ENCODE data around the gene SRRM3. TPM values are rescaled to one million over a fixed set of nuclear protein-coding genes. Genes with fewer than 3 reads are reported as not detected.
A peak's percentile ranks its signal among the peaks of the same experiment; 100 is the strongest.
"Not testable (repeated sequence)": the region's sequence is repeated elsewhere in the genome, so short reads cannot be mapped to it uniquely, and the experiment has no call there.

SRRM3 gene
- total RNA-seq, 1 donor: 0.36 TPM

GRCh38 chr7:76304888-76305375 is 103.2 kb downstream of the SRRM3 start:
- no peak for TF ChIP-seq CTCF (IDR thresholded peaks at IDR 0.05; ENCODE audit: extremely low read depth, low read depth, low read length)
- peaks cover 11% of the 10 kb centered on the region for H4K20me1 ChIP-seq (ENCODE audit: insufficient read depth, low read length)
- DNase-seq (ENCODE audit: insufficient read length, low spot score, missing footprints): peak; percentile 60
- H3K27ac ChIP-seq (ENCODE audit: low read depth, low read length): no peak overlapping the region
- no peaks in the 10 kb centered on the region for H3K9me3 ChIP-seq (ENCODE audit: low read depth, low read length)
- H3K27me3 ChIP-seq (ENCODE audit: insufficient read depth, low read length): no peaks in the 10 kb centered on the region
- no peak overlapping the region for H2AFZ ChIP-seq (ENCODE audit: low read length)
- H3K4me3 ChIP-seq (ENCODE audit: insufficient read depth, low read length): peak overlapping the region; percentile 39
- peaks cover 9% of the 10 kb centered on the region for H3K4me1 ChIP-seq (ENCODE audit: insufficient read depth, low read length)
- H3K79me2 ChIP-seq (ENCODE audit: insufficient read depth, low read length): peaks cover 6% of the 10 kb centered on the region
- peaks cover 13% of the 10 kb centered on the region for H3K36me3 ChIP-seq (ENCODE audit: insufficient read depth, low read length)
- H3K4me2 ChIP-seq (ENCODE audit: insufficient read depth, low read length): peak overlapping the region; percentile 82

- peaks cover 12% of the 10 kb centered on the region for H3K36me3 ChIP-seq (ENCODE audit: insufficient read depth, low read length)
- not testable (repeated sequence) for H3K27me3 ChIP-seq (ENCODE audit: insufficient read depth, low read length); H3K9me3 ChIP-seq (ENCODE audit: low read depth, low read length); DNase-seq (ENCODE audit: insufficient read length, low spot score, missing footprints); H3K4me2 ChIP-seq (ENCODE audit: insufficient read depth, low read length); H3K4me1 ChIP-seq (ENCODE audit: insufficient read depth, low read length); H2AFZ ChIP-seq (ENCODE audit: low read length); H3K4me3 ChIP-seq (ENCODE audit: insufficient read depth, low read length); H3K27ac ChIP-seq (ENCODE audit: low read depth, low read length); H3K79me2 ChIP-seq (ENCODE audit: insufficient read depth, low read length)
- H4K20me1 ChIP-seq (ENCODE audit: insufficient read depth, low read length): peaks cover 11% of the 10 kb centered on the region
Observed at GRCh38 chr7:76308874-76309273, 107.2 kb downstream of the SRRM3 start.

GRCh38 chr7:76309341-76310101 is 107.8 kb downstream of the SRRM3 start:
- H3K27me3 ChIP-seq (ENCODE audit: insufficient read depth, low read length); H2AFZ ChIP-seq (ENCODE audit: low read length); H4K20me1 ChIP-seq (ENCODE audit: insufficient read depth, low read length); DNase-seq (ENCODE audit: insufficient read length, low spot score, missing footprints); H3K4me1 ChIP-seq (ENCODE audit: insufficient read depth, low read length); H3K4me3 ChIP-seq (ENCODE audit: insufficient read depth, low read length); H3K79me2 ChIP-seq (ENCODE audit: insufficient read depth, low read length); H3K4me2 ChIP-seq (ENCODE audit: insufficient read depth, low read length); H3K36me3 ChIP-seq (ENCODE audit: insufficient read depth, low read length); H3K27ac ChIP-seq (ENCODE audit: low read depth, low read length); H3K9me3 ChIP-seq (ENCODE audit: low read depth, low read length): not testable (repeated sequence)

GRCh38 chr7:76310102-76310957 is 108.6 kb downstream of the SRRM3 start:
- TF ChIP-seq CTCF (IDR thresholded peaks at IDR 0.05; ENCODE audit: extremely low read depth, low read depth, low read length): no peak
- no peaks in the 10 kb centered on the region for H3K27me3 ChIP-seq (ENCODE audit: insufficient read depth, low read length)
- no peaks in the 10 kb centered on the region for H3K79me2 ChIP-seq (ENCODE audit: insufficient read depth, low read length)
- no peak overlapping the region for H3K4me2 ChIP-seq (ENCODE audit: insufficient read depth, low read length)
- H2AFZ ChIP-seq (ENCODE audit: low read length): no peak overlapping the region
- H3K4me3 ChIP-seq (ENCODE audit: insufficient read depth, low read length): no peak overlapping the region
- H3K4me1 ChIP-seq (ENCODE audit: insufficient read depth, low read length): no peaks in the 10 kb centered on the region
- peak; percentile 89 for DNase-seq (ENCODE audit: insufficient read length, low spot score, missing footprints)
- no peaks in the 10 kb centered on the region for H3K9me3 ChIP-seq (ENCODE audit: low read depth, low read length)
- H4K20me1 ChIP-seq (ENCODE audit: insufficient read depth, low read length): no peaks in the 10 kb centered on the region
- no peak overlapping the region for H3K27ac ChIP-seq (ENCODE audit: low read depth, low read length)
- no peaks in the 10 kb centered on the region for H3K36me3 ChIP-seq (ENCODE audit: insufficient read depth, low read length)

- not testable (repeated sequence) for H3K27ac ChIP-seq (ENCODE audit: low read depth, low read length); H3K79me2 ChIP-seq (ENCODE audit: insufficient read depth, low read length); H3K27me3 ChIP-seq (ENCODE audit: insufficient read depth, low read length); H3K9me3 ChIP-seq (ENCODE audit: low read depth, low read length); H2AFZ ChIP-seq (ENCODE audit: low read length); H3K4me2 ChIP-seq (ENCODE audit: insufficient read depth, low read length); H3K4me3 ChIP-seq (ENCODE audit: insufficient read depth, low read length); DNase-seq (ENCODE audit: insufficient read length, low spot score, missing footprints); H3K36me3 ChIP-seq (ENCODE audit: insufficient read depth, low read length); H3K4me1 ChIP-seq (ENCODE audit: insufficient read depth, low read length); H4K20me1 ChIP-seq (ENCODE audit: insufficient read depth, low read length)
Observed at GRCh38 chr7:76311838-76312237, 110.1 kb downstream of the SRRM3 start.

Data from osteoblast (primary cell).